ENCODE data around the gene TROAP.
"Not testable (repeated sequence)": the region's sequence is repeated elsewhere in the genome, so short reads cannot be mapped to it uniquely, and the experiment has no call there.

Gene TROAP

GRCh38 chr12:49295082-49295936 is 27.7 kb upstream of the TROAP start, which contains the start of gene PRPH:
PRPH (plus strand) TSS chr12:49295147; CDS start chr12:49295201, 54 bp downstream.
- no peak for DNase-seq

DNA sequence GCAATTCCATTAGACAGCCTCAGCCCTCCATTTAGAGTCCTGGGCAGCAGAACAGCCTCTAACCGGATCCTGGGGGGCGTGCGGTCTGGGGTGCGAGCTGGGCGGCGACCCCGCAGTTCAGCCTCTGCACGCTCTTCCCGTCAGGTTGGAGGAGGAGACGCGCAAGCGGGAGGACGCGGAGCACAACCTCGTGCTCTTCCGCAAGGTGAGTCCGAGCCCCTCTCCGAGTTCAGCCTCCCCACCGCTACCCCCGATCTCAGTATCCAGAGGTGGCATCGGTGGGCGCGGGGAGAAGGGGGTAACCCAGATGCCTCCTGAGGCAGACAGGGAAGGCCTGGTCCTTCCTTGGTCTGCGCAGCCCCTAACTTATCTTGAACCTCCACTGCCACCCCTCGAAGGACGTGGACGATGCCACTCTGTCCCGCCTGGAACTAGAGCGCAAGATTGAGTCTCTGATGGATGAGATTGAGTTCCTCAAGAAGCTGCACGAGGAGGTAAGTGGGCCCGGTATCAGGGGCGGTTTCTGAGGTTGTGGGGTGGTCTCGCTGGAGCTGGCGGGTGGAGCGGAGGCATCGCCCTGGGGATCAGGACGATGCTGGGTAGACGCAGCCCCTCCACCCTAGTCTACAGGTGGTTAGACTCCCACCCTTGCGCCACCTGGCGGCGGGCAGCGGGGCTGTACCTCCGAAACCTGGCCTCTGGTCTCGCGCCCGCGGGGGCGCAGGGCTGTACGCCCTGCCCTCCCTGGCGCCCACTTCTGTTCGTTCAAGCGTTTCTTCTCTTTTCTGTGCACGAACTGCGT is 26.8 kb upstream of the TROAP start:
- DNase-seq, result peak; percentile 52

- DNase-seq, result peak; percentile 4
Measured at GRCh38 chr12:49296836-49297694, 26.0 kb upstream of the TROAP start.

DNA sequence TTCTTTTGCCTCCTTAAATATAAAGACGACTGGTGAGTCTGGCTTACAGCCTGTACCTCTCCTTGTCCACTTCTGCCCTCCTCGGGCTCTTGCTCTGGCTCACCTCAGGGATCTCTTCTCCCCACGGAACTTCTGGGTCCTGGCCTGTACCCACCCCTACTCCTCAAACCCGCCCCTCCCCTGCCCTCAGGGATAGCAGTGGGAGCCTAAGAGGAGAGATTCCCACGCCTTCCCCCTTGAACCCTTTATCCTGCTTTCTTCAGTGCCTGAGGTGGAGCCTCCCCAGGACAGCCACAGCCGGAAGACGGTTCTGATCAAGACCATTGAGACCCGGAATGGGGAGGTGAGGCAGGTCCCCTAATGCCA is 25.4 kb upstream of the TROAP start:
- DNase-seq, result no peak

DNA sequence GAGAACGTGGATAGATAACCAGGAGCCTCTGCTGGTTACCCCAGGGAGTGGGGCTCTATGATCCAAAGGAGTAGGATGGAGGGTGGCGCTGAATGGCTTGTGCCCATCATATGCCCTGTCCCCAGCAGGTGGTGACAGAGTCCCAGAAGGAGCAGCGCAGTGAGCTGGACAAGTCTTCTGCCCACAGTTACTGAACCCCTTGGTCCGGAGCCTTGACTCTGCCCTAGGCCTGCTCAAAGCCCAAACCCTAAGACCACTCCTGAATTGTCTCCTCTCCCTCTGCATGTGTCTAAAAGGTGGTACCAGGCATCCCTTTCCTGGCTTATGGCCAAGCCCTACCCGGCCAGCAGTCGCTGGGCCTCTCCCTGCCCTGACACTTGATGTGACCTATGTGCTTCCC is 24.9 kb upstream of the TROAP start:
- no peak for DNase-seq

GRCh38 chr12:49301760-49302159 is 21.3 kb upstream of the TROAP start:
- no peak for DNase-seq

- no peak for DNase-seq
Measured at GRCh38 chr12:49304161-49304560, 18.9 kb upstream of the TROAP start.

- DNase-seq, result no peak
Measured at GRCh38 chr12:49305762-49306510, 17.1 kb upstream of the TROAP start.

DNA sequence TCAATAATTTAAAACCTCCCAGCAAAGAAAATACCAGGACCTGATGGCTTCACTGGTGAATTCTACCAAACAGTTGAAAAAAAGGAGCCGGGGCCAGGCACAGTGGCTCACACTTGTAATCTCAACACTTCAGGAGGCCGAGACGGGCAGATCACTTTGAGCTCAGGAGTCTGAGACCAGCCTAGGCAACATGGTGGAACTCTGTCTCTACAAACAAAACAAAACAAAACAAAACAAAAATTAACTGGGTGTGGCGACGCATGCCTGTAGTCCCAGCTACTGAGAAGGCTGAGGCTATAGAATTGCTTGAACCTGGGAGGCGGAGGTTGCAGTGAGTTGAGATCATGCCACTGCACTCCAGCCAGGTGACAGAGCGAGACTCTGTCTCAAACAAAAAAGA is 13.7 kb upstream of the TROAP start:
- DNase-seq, result no peak

- DNase-seq, result not testable (repeated sequence)
Measured at GRCh38 chr12:49310451-49311000, 12.5 kb upstream of the TROAP start.

DNA sequence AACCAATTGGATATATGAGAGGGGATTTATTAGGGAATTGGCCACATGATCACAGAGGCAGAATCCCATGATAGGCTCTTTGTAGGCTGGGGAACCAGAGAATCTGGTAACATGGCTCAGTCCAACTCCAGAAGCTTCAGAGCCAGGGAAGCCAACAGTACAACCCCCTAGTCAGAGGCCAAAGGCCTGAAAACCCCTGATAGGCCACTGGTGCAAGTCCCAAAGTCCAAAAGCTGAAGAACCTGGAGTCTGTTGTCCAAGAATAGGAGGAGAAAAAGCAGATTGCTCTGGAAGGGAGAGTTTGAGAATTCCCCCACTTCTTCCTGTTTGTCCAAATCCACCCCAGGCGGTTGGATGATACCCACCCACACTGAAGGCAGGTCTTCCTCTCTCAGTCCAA is 8.2 kb upstream of the TROAP start:
- DNase-seq, result no peak

DNA sequence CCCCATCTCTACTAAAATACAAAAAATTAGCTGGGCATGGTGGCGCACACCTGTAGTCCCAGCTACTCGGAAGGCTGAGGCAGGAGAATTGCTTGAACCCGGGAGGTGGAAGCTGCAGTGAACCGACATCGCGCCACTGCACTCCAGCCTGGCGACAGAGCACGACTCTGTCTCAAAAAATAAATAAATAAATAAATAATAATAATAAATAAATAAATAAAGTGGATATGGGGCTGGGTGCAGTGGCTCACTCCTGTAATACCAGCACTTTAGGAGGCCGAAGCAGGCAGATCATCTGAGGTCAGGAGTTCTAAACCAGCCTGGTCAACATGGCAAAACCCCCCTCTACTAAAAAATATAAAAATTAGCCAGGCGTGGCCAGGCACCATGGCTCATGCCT is 5.9 kb upstream of the TROAP start:
- DNase-seq, result not testable (repeated sequence)

DNA sequence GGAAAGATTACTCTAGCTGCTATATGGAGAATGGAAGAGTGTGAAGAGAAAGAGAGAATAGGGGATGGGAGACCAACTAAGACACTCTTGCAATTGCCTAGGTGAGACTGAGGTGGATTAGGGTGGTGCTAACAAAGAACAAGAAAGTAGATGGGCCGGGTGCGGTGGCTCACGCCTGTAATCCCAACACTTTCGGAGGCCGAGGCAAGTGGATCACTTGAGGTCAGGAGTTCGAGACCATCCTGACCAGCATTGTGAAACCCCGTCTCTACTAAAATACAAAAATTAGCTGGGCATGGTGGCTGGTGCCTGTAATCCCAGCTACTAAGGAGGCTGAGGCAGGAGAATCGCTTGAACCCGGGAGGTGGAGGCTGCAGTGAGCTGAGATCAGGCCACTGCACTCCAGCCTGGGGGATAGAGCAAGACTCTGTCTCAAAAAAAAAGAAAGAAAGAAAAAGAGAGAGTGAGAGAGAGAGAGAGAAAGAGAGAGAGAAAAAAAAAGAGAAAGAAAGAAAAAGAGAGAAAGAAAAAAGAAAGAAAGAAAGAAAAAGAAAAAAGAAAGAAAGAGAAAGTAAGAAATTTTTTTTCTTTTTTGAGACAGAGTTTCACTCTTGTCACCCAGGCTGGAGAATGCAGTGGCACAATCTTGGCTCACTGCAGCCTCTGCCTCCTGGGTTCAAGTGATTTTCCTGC is 2.5 kb upstream of the TROAP start:
- DNase-seq, result not testable (repeated sequence)

DNA sequence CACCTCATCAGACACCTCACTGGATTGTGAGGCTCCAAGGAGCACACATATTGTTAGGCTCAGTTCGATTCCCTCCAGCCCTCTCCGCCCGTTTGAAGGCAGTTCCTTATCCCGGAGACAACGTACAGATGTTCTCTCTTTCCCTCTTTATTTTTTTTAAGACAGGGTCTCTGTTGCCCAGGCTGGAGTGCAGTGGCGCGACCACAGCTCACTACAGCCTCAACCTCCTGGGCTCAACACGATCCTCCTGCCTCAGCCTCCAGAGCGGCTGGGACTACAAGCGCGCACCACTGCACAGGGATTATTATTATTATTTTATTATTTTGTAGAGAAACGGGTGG is 718 bp upstream of the TROAP start:
- DNase-seq, result no peak

DNA sequence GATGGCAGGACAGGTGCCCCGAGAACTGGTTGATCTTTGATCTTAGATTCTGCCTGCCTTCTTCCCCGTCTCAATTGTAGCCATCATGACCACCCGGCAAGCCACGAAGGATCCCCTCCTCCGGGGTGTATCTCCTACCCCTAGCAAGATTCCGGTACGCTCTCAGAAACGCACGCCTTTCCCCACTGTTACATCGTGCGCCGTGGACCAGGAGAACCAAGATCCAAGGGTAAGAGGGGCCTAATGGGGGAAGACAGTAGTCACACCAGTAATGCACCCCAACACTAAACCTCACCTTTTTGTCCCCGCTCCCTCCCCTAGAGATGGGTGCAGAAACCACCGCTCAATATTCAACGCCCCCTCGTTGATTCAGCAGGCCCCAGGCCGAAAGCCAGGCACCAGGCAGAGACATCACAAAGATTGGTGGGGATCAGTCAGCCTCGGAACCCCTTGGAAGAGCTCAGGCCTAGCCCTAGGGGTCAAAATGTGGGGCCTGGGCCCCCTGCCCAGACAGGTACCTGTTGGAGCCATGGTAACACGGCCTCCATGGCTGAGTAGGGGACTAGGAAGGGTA is 556 bp downstream of the TROAP start:
- no peak for DNase-seq

DNA sequence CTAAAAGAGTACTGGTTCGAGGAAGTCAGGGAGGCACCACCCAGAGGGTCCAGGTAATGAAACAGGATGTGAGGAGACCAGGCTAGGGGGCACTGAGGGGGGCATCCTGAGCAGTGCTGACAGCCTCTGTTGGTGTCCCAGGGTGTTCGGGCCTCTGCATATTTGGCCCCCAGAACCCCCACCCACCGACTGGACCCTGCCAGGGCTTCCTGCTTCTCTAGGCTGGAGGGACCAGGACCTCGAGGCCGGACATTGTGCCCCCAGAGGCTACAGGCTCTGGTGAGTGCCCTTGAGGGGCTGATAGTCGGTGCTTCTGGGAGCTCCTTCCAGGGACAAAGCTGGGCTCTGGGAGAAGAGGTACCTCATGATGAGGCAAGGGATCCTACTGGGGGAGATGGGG is 2.6 kb downstream of the TROAP start:
- no peak for DNase-seq

DNA sequence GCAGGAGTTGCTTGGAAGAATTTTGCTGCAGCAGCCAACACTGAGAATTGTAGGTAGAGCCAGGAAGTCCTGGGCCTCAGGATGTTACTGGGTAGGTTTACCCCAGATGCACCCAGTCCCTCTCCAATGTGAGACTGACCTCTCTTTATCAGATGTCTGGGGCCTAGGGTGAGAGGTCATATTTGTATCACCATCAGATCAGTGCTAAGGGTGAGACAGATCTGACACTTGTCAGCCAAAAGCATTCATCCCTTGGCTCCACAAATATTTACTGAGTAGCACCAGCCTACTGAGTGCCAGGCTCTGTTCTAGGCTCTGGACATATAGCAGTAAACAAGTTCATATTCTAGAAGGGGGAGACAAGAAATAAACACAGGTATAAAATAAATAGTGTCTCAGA is 4.3 kb downstream of the TROAP start:
- DNase-seq, result no peak

GRCh38 chr12:49327887-49328286 is 4.8 kb downstream of the TROAP start:
- no peak for DNase-seq

DNA sequence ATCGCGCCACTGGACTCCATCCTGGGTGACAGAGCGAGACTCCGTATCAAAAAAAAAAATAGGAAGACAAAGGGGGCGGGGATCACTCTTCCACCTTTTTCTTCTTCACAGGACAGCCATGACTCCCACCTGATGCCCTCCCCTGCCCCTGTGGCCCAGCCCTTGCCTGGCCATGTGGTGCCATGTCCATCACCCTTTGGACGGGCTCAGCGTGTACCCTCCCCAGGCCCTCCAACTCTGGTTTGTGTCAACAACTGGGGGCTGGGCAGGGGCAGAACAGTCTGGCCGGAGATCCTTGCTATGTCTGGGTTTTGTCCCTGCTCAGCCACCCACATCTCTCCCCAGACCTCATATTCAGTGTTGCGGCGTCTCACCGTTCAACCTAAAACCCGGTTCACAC is 5.8 kb downstream of the TROAP start:
- no peak for DNase-seq

- DNase-seq, result no peak
Measured at GRCh38 chr12:49330032-49330619, 7.1 kb downstream of the TROAP start.
